Measurements from ENCODE around the gene ASCL4.
"Not testable (repeated sequence)": the region's sequence is repeated elsewhere in the genome, so short reads cannot be mapped to it uniquely, and the experiment has no call there.

Gene ASCL4, protein sequence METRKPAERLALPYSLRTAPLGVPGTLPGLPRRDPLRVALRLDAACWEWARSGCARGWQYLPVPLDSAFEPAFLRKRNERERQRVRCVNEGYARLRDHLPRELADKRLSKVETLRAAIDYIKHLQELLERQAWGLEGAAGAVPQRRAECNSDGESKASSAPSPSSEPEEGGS

DNA sequence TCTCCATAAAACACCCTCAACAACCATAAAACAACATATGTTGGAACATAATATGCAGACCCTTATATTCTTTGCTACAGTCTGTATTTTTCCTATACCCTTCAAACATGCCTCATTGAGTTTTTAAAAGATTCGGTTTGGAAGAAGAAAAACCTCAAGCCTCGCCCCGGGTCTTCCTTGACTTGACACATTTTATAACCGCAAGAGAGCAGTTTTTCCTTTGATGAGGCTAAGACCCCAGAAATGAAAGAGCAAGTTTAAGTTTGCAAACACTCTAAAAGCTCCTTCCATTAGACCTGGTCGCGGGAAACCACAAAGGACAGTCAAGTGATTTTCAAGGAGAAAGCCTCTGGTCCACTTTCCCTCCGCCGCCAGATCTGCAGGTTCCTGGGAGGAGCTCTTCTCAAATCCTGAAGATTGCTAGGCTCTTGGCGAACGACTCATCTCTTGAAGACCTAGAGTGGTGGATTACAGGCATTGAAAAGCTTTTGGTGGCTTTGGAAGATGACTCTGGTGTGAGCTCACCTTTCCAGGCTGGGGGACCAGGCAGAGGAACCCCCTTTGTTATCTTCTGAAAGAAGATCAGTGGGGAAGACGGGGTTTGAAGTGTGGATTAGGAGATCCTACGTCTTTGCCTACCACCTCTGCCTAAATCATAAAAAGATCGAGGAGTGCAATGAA, at the start of gene ASCL4:
Gene ASCL4, plus strand, starts transcription at position 356 of the 681 bp plus-strand sequence. CDS start 515 bp downstream, outside the sequence.
- DNase-seq (ENCODE audit: low read depth in 1 of 2, low spot score in 1 of 2), result no peak

DNA sequence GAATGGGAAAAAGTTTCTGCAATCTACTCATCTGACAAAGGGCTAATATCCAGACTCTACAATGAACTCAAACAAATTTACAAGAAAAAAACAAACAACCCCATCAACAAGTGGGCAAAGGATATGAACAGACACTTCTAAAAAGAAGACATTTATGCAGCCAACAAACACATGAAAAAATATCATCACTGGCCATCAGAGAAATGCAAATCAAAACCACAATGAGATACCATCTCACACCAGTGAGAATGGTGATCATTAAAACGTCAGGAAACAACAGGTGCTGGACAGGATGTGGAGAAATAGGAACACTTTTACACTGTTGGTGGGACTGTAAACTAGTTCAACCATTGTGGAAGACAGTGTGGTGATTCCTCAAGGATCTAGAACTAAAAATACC, 47.2 kb upstream of the ASCL4 start:
- not testable (repeated sequence) for DNase-seq (ENCODE audit: low read depth in 1 of 2, low spot score in 1 of 2)

GRCh38 chr12:107727742-107728141, 46.8 kb upstream of the ASCL4 start:
- DNase-seq (ENCODE audit: low read depth in 1 of 2, low spot score in 1 of 2), result not testable (repeated sequence)

- no peak for DNase-seq (ENCODE audit: low read depth in 1 of 2, low spot score in 1 of 2)
These were observed 43.7 kb upstream of the ASCL4 start for GRCh38 chr12:107730618-107731341.

DNA sequence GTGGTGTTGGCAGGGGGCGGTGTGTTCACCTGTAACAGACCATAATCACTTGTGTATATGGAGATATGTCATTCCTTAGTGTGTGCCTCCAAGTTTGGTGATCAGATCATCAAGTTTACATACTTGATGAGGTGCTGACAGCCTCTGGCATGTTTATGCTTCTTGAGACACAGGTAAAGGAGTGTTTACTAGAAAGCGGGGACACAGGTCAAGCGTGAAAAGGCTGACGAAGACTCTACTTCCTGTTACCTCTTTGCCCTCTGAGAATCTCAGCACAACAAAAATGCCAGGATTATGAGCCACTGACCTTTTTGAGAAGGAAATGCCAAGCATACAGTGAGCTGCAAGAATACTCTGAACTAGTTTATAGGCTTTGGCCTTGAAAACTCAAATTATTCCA, 43.1 kb upstream of the ASCL4 start:
- DNase-seq (ENCODE audit: low read depth in 1 of 2, low spot score in 1 of 2), result no peak

DNA sequence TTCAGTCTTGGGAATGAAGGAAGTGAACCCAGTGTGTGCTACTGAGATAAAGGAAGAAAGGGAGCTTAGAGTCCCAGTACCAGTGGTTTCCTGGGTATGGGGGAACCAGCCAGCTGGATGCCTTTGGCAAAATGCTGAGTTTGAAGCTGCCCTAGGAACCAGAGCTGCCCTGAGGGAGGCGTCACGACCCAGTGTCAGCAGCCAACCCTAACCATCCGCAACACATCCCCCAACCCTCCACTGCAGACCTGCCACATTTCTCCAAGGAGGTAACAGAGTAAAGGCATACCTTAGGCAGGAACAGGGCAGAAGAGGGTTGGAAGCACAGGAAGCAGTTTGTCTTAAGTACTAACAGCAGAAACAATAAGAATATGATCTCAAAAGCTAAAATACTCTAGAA, 42.1 kb upstream of the ASCL4 start:
- DNase-seq (ENCODE audit: low read depth in 1 of 2, low spot score in 1 of 2), result no peak

DNA sequence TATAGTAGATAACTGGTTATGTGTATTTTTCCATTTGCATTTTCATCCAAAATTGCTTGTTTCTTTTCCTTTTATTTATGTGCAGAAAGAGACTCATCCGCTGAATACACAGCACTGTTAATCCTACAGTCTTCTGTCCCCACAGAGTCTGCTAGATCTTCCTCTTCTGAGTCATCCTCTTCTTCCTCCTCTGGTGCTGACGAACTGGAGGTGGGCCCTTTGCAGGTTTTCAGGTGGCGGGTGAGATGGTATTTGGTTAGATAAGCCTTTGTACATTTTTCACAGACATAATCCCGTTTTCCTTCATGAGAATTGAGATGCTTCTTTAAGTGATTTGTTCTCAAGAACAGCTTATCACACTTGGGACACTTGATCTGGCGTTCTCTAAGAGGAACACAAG, 40.4 kb upstream of the ASCL4 start:
- DNase-seq (ENCODE audit: low read depth in 1 of 2, low spot score in 1 of 2), result no peak

DNA sequence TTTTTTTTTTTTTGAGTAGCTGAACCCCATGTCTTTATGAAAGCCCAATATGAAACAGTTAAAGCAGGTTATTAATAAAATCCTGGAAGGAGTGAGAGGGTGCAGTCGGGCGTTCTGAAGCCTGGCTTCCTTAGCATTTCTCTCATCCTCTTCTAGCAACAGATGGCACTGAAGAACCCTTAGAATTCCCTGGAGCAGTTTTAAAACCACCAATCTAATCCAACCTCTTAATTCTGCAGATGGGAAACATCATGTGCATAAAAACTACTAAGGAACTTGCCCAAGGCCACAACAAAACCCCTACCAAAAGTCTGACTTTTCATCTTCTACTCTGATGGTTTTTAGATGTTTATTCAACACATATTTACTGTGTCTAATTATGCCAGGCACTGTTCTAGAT, 38.7 kb upstream of the ASCL4 start:
- DNase-seq (ENCODE audit: low read depth in 1 of 2, low spot score in 1 of 2), result no peak

DNA sequence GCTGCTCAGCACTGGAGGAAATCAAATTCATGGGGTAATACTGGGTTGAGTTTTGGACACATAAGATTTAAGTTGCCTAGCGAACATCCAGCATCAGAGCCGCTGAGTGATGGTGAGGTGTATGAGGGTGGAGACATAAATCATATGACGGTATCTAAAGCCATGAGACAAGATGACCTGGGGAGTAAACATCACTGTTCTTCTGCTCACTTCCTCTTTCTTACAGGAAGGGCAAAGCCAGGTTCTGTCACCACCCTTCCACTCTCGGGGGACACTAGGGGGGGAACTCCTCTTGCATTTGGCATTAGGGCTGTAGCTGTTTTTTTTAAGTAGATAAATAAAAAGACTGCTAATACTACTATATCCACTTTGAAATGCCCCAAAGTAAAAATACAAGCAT, 37.6 kb upstream of the ASCL4 start:
- DNase-seq (ENCODE audit: low read depth in 1 of 2, low spot score in 1 of 2), result no peak

DNA sequence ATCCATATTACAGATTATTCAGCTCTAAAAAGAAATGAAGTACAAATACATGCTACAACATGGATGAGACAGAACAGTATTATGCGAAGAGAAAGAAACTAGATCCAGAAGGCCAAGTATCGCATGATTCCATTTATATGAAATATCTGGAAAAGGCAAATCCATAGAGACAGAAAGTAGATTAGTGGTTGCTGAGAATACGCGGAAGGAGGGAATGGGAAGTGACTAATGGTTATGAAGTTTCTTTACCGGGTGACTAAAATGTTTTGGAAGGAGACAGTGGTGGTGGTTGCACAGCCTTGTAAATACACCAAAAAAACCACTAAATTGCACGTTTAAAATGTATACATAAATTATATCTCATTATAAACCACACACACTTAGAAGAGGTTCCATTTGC, 26.0 kb upstream of the ASCL4 start:
- no peak for DNase-seq (ENCODE audit: low read depth in 1 of 2, low spot score in 1 of 2)

DNA sequence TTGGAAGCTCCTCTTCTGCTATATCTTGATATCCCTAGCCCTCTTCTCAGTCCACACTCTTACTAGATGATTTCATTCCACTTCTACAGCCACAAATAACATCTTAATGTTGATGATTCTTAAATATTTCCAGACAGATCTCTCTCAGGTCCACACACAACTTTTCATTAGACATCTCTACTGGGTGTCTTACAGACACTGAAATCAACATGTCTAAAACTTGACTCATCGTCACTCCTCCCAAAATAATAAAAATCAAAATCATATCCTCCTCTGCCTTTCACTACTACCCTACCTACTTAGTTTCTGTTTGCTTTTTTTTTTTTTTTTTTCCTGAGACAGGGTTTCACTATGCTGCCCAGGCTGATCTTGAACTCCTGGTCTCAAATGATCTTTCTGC, 25.4 kb upstream of the ASCL4 start:
- DNase-seq (ENCODE audit: low read depth in 1 of 2, low spot score in 1 of 2), result no peak

DNA sequence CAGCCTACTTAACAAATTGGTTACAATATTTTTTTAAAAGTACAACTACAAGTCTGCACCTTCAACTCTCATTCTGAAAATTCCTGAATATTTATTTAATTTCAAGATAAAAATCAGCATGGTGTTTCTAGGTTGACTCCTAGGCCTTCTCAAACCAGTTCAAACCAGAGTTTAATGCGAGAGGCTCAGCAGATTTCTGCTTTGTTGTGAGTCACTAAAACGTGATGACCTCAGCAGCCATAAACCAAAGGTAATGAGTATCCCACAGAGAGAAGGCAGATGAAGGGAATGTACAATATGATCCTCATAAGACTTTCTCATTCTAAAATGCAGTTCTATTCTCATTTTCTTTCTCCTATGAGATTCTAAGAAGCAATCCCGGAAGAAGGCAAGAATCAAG, 15.1 kb upstream of the ASCL4 start:
- no peak for DNase-seq (ENCODE audit: low read depth in 1 of 2, low spot score in 1 of 2)

- no peak for DNase-seq (ENCODE audit: low read depth in 1 of 2, low spot score in 1 of 2)
These were observed 14.2 kb upstream of the ASCL4 start for GRCh38 chr12:107760207-107760808.

DNA sequence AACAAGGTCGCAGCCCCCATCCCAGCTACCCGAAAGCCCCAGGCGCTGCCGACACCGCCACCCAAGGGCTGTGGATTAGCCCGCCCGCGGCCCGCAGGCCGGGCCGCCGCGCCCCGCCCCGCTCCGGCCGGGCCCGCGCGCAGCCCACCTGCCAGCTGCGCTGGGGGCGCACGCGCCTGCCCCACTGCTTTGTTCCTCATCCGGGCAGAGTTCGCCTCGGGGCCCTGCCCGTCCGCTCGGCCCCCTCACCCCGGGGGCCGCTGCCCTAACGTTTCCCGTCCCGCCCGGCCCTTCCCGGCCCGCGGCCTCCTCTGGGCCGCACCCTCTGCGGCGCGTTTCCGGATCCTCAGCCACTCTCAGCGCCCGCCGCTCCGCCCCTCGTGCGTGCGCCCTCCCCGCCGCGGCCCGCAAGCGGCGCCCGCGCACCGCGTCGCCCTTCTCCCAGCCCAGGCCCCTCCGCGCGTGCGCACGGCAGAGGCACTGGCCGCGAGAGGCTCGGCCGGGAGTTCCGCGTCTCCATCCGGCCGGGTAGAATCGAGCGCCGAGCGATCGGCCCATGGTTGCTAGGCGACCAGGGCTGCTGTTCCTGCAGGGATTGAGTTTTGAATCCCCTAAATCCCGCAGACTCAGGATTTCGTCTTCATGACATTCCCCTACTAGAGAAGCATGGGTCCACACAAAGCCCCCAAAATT, 13.5 kb upstream of the ASCL4 start, which contains the start of gene PRDM4:
Gene PRDM4, minus strand, starts transcription at position 329 of the 693 bp plus-strand sequence. CDS start 622 bp downstream, outside the sequence.
- peak; percentile 83 to 84 for DNase-seq (ENCODE audit: low read depth in 1 of 2, low spot score in 1 of 2)

DNA sequence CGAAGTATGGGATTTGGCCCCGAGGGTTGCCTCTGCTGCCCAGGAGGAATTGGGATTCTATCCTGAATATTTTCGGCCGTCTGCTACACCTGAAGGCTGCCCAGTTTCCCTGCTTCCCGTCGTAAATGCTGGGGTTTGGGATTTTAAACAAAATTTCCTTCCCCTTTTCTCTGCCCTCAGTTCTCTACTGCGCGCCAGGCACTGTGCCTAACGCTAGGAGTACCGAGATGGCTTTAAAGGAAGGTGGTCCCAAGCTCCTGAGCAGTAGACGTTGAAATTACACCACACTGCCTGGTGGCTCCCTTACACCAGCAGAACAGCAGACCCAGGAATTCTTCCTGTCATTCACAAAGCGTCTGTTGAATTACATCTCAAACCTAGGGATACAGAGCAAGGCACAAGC, 13.0 kb upstream of the ASCL4 start:
- DNase-seq (ENCODE audit: low read depth in 1 of 2, low spot score in 1 of 2), result no peak

- no peak for DNase-seq (ENCODE audit: low read depth in 1 of 2, low spot score in 1 of 2)
These were observed 11.6 kb upstream of the ASCL4 start for GRCh38 chr12:107762874-107763273.

DNA sequence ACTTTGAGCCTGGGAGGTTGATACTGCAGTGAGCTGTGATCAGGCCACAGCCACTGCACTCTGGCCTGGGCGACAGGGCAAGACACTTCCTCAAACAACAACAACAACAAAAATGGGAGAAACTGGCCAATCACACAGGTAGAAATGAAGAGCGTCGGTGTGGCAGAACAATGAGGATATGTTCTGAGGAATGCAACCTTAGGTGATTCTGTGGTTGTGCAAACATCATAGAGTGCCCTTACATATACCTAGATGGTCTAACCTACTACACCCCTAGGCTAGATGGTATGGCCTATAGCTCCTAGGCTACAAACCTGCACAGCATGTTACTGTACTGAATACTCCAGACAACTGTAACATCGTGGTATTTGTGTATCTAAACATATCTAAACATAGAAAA, 9.9 kb upstream of the ASCL4 start:
- DNase-seq (ENCODE audit: low read depth in 1 of 2, low spot score in 1 of 2), result no peak

DNA sequence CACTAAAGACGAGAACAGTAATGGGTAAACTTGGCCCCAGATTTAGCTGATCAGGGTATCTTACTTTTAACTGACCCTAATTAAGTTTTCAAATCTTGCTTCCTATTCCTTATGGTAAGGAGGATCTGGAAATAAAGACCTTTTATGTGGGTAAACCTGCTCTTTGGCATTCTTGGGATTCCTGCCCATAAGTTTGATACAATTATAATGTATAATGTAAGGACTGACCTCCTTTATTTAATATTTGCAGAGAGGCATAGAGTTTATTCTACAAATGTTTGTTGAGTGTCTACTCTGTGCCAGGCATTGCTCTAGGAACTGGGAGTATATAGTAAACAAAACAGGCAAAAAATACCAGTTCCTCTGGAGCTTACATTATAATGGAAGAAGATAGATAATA, 9.2 kb upstream of the ASCL4 start:
- no peak for DNase-seq (ENCODE audit: low read depth in 1 of 2, low spot score in 1 of 2)

GRCh38 chr12:107767466-107767865, 7.0 kb upstream of the ASCL4 start:
- DNase-seq (ENCODE audit: low read depth in 1 of 2, low spot score in 1 of 2), result no peak

DNA sequence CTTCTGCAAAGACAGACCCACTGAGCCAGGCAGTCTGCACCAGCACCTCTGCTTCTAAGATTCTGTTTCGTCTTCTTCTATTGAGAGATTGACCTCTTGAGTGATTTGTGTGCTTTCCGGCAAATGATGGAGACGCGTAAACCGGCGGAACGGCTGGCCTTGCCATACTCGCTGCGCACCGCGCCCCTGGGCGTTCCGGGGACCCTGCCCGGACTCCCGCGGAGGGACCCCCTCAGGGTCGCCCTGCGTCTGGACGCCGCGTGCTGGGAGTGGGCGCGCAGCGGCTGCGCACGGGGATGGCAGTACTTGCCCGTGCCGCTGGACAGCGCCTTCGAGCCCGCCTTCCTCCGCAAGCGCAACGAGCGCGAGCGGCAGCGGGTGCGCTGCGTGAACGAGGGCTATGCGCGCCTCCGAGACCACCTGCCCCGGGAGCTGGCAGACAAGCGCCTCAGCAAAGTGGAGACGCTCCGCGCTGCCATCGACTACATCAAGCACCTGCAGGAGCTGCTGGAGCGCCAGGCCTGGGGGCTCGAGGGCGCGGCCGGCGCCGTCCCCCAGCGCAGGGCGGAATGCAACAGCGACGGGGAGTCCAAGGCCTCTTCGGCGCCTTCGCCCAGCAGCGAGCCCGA, 703 bp downstream of the ASCL4 start:
- no peak for DNase-seq (ENCODE audit: low read depth in 1 of 2, low spot score in 1 of 2)

DNA sequence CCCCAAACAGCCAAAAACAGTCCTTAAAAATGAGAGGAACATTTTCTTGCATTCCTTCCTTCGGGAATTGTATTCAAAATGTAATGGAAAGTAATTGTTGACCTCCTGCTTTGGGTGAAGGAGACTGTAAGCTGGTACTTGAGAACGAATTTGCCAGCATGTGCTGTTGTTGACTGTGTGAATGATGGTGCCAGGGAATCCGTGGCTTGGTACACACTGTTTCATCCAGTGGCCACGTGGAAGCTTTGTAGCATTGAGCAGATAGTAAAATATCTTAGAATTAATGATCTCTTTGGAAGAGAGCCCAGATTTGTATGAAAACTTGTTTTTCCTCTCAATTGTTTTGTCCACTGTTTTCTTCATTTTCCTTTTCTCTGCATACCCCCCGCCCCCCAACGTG, 1.7 kb downstream of the ASCL4 start:
- no peak for DNase-seq (ENCODE audit: low read depth in 1 of 2, low spot score in 1 of 2)
